GM18868 (cell line): ENCODE measurements around the gene GTSE1.

ENCODE experiments used
- ATAC-seq: cut with Tn5 transposase; IDR thresholded peaks from one replicate; pipeline ENCODE4 v1.9.1; 2021; ENCODE audit warnings: mild to moderate bottlenecking, moderate library complexity; ENCODE audit not compliant: unreplicated experiment

GTSE1 gene

DNA sequence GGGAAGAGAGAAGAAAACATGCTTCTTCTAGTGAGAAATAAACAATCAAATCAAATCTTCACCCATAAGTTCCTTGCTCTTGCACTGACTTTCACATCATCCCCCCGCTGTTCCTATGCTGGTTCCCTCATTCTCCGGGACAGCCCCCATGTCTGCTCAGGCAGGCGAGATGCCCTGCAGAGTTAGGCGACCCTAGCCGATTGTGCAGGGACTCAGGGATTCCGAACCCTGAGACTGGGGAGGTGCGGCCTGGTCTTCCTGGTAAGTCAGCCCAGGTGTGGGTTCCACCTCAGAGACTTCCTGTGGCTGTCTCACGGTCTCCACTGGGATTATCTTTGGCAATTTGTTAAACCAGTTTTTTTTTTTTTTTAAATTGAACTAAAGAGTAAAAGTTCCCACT, 22.3 kb upstream of the GTSE1 start:
- no peak for ATAC-seq

DNA sequence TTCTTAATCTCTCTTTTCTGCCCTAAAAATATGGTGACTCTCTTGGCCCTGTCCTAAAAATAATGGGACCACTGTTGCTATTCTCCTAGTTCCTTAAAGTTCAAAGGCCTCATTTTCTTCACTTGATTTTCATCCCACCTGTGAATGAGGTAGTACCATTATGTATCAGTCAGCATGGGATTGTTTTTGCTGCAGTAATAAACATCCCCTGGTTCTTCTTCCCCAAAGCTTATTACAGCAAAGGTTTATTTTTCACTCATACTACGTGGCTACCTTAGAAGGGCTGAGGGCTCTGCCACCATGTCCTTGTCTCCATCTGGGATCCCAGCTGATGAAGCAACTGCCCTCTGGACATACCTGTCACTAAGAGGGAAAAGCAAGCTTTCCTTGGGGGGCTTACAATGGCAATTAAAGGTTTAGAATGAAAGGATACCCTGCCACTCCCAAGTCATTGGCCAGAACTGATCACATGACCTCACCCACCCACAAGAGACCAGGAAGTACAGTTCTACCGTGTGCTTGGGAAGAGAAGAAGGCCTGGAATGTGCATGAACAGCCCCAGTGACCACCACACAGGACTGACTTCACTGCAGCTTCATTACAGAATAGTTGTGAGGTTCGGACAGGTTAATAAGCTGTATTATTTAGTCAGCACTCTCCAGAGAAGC, 21.1 kb upstream of the GTSE1 start:
- no peak for ATAC-seq

DNA sequence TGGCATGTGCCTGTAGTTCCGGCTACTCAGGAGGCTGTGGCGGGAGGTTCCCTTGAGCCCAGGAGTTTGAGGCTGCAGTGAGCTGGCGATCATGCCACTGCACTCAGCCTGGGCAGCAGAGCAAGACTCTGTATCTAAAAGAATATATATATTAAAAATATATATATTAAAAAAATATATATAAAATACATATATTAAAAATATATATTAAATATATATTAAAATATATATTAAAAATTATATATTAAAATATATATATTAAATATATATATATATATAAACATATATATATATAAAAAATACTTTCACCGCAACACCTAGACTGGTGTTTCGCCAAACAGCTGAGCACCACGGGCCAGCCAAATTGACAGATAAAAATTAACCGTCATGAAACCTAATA, 20.1 kb upstream of the GTSE1 start:
- ATAC-seq, result no peak

DNA sequence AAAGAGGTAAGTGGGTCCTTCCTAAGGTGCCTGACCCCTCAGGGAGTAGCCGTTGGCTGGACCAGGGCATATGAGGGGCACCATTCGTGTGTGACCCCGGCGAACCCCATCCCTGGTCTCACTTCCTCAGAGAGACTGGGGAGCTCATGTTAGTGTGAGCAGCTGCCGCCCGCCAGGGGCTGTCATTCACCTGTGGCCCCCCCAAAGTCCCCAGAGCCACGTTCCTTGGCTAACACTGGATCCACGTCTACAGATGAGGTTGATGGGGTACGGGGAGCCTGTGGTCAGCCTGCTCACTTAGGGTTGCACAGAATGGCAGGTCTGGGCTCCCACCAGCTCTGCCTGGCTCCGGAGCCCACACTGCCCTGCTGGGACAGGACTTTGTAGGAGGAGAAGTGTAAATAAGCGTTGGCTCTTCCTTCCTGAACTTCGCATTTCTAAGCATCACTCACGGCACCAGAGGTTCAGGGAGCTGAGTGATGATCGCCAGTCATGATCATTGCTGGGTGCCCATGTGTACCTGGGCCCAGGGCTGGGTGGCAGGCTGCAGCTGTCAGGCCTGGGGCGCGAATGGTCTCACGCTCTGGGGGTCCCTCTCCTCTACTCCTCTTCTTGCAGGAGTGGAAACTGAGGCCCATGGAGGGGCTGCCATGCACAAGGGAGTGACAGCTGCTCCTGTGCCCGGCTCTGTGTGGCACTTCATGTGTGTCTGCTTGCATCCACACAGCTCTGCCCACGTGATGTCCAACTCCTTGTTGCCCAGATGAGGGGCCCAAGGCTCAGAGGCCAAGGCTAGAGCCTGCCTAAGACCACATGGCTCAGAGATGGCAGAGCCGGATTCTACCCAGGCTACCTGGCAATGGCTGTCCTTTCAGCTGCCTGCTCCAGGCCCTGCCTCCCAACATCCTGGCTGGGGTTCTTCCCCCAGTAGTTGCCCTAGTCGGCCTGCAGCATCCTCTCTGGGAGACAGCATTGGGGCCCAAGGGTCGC, 17.7 kb upstream of the GTSE1 start:
- no peak for ATAC-seq

DNA sequence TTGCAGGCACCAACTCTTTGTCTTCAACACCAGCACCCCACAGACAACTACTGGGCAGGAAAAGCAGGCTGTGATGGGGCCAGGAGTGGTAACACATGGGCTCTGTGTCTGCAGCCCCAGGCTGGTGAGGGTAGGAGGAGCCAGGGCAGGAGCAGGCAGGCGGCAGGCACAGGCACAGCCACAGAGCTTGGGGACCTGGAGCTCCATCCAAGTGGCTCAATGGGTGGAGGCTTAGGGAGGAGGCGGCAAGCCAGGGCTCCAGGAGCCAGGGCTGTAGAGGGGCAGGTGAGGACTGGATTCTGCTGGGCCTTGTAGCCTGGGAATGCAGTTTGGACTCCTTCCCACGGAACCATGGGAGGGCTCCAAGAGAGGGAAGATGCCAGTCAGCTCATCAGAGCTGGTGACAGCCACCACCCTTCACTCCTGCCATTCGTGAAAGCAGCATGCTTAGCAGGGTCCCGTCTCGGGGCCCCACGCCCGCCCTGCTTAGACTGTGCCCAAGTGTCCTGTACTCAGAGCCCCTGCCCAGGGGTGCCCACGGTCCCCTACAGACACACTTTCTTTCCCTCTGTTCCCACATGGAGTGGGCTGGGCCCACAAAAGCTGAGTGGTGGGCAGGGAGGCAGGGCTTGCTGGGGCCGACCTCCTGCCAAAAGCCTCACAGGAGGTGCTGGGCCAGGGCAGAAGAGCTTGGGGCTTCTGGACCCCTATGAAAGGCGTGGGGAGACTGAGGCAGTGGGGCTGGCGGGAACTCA, 16.4 kb upstream of the GTSE1 start:
- no peak for ATAC-seq

DNA sequence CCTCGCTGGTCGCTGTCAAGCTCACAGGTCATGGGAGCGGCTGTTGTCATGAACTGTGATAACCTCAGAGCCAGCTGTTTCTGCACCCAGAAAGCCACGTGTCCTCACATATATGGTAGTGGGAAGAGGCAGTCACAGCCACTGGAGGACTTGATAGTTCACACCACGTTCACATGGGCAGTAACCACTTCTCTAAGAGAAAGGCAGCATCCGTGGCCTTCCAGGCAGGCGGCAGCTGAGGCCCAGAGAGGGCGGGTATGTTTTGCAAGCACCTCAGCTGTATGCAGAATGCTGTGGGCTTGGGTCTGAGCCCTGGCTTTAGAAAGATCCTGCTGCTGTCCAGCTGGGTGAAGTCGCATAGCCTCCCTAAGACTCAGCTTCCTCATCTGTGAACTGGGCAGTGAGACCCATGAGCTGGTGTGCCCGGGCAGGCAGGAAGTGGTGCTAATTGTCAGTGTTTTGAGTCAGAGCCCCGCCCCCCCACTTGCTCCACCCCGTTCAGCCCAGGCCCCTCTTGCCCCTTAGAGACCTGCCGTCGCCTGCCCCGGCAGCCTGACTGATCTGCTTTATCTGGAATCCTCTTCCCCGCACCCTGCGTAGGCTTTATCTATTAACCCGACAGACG, 15.6 kb upstream of the GTSE1 start:
- ATAC-seq, result no peak

DNA sequence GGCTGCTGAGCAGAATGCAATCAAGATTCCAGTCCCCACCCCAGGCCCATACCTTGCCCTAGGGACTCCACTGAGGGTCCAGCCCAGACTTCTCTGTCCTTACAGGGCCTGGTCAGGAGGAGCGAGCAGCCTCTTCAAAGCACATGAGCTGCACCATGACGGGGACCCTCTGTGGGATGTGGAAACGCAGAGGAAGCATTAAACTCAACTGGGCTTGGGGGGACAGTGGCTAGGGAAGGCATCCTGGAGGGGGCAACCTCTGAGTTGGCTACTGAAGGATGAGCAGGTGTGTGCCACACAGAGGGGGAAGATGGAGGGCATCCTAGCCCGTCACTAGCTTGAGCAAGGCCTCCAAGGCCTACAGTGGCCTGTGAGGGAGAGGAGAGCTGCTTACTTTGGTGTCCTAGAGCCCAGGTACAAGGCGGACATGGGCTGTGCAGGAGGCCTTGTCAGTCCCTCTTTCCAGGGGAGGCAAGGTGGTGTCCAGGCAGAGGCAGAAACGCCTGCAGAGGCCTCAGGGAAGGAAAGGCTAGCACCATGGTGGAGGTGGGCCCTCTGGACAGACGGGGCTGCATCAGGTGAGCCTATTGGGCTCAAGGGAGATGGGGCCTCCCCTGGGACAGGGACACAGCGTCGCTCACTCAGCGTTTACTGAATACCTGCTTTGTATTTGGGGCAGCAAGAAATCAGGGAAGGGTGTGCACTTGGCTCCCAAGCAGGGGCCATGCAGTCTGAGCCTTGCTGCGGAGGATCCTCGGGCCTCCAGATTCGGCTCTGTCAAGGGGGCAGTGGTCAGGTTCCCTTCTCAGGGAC, 14.6 kb upstream of the GTSE1 start:
- no peak for ATAC-seq

DNA sequence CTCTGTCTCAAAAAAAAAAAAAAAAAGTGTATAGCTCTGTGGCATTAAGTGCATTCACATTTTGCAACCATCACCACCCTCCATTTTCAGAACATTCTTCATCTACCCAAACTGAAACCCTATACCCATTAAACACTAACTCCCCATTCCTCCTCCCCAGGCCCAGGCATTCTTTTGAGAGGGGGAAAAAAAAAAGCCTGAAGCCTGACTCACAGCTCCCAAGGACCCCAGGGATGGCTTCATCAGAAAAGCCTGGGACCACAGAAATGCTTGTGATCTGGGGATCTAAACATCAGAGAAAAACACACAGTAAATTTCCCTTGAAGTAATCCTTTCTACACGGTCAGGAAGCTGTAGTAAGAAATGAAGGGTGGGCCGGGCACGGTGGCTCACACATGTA, 10.7 kb upstream of the GTSE1 start:
- ATAC-seq, result no peak

DNA sequence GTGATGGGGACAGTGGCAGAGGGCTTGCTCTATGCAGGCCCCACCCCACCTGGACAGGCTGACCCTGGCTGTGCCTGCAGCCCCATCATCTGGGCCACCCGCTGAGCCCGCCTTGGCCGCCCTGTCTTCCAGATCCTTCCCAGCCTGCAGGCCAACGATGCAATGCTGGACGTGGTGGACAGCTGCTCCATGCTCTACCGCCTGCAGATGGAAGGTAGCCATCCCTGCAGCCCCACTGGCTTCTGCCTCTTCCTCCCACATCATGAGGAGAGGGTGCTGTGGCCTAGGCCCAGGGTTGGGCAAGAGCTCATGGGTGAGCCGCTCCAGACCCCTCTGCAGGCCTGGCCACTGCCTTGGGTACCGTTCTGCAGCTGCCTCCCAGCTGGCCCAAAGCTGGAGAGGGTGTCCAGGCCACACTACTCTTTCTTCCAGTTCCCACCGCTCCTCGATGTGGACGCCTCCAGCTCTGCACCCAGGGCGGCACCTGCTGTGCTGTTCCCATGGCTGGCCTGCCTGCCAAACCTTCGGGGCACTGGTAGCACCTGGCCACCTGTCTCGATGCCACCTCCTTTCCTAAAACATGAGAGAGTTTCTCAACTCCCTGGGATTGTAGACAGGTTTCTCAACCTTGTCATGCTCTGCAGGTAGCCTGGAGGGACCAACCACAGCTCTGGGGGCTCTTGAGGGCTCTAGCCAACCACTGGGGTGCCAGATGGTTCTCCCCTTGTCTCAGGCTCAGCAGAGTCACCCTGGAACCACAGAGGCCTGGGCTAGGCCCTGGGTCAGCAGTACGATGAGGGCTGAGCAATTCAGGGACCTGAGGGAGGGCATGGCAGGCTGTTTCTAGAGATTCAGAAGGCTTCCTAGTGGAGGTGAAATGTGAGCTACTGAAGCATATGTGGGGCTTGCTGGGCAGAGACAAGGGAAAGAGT, 9.5 kb upstream of the GTSE1 start:
- no peak for ATAC-seq

DNA sequence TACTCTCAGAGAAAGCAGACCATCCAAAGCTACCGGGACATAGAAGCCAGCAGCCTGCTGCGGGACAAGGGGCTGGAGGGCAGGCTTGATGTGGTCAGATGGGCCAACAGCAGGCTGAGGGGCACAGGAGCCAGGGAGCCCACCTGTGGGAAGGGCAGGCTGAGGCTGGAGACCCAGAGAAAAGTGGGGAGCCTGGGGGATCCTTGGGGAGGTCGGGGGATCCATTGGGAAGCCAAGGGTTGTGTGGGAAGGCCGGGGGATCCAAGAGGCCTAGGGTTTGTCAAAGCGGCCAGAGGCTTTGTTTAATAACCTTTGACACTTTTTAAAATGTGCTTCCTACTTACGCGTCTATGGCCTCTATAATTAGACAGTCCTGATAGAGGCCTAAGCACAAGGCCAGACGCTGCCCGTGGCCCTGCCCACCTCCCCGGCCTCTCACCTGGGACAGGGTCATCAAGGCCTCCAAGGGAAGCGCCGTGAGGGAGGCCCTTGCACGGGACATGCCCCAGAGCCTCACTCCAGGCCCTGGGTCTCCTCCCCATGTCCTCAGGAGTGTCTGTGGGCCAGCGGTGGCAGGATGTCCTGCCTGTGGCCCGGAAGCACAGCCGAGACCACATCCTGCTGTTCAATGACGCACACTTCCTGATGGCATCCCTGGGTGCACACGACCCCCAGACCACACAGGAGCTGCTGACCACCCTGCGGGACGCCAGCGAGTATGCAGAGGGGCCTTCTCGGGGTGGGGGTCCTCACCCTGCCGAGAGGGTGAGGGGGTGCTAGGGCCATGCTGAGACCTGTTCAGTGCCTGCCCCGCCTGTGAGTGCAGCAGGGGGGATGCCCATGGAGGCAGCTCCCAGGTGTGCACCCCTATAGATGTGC, 8.6 kb upstream of the GTSE1 start:
- no peak for ATAC-seq

DNA sequence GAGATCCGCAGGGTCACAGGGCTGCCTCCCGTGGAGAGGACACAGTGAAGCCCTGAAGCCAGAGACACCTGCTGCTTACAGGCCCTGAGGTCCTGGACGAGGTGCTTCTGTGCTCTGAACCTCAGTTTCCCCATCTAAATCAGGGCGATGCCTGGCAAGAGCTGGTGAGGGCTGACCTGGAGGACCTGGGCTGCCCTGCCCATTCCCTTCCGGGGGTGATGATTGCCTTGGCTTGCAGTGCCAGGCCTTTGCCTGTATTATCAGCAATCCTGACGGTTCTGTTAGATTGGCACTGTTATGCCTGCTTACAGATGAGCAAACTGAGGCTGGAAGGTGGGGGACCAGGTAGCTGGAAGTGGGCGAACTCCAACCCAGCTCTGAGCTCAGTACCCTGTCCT, 7.8 kb upstream of the GTSE1 start:
- no peak for ATAC-seq

DNA sequence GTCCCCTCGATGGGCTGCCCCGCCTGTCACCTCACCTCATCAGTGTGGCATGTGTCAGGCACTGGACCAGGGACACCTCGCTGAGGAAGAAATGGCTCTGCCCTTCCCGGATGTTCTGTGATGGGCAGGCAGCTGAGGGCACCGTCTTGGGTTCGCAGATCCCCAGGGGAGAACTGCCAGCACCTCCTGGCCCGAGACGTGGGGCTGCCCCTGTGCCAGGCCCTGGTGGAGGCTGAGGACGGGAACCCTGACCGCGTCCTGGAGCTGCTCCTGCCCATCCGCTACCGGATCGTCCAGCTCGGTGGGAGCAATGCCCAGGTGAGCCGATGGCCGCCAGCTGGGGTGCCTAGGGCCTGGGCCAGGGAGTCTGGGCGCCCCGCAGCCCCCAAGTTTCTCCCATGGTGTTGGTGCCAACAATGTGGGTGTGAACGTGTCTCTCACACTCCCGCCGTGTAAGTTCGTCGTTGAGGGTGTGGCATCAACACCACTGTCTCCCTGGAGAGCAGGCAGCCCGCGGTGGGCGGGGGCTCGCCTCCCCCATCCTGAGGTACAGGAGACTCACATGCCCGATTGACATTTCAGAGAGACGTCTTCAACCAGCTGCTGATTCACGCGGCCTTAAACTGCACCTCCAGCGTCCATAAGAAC, 7.3 kb upstream of the GTSE1 start:
- ATAC-seq, result no peak

DNA sequence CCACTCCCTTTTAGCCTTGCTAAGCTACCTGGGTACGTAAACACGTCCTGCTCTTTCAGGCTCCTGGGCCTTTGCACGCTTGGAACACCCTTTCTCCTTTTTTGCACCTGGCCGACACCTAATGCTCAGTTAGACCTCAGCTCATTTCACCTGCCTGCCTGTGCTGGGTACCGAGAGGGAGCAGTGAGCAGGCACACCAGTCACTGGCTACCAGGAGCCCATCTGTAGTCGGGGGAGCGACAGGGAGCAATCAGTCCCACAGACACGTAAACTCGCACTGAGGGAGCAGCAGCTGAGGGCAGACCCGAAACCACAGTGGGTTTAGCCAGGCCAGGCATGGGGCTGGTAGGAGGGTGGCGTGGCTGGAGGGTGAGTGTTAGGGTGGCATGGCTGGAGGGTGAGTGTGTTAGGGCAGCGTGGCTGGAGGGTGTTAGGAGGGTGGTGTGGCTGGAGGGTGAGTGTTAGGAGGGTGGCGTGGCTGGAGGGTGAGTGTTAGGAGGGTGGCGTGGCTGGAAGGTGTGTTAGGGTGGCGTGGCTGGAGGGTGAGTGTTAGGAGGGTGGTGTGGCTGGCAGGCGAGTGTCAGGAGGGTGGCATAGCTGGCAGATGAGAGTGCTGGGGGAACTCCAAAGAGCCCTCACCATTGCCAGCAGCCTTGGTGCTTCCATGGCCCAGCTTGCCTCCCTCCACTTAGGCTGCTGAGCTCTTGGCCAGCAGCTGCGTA, 6.4 kb upstream of the GTSE1 start:
- ATAC-seq, result no peak

DNA sequence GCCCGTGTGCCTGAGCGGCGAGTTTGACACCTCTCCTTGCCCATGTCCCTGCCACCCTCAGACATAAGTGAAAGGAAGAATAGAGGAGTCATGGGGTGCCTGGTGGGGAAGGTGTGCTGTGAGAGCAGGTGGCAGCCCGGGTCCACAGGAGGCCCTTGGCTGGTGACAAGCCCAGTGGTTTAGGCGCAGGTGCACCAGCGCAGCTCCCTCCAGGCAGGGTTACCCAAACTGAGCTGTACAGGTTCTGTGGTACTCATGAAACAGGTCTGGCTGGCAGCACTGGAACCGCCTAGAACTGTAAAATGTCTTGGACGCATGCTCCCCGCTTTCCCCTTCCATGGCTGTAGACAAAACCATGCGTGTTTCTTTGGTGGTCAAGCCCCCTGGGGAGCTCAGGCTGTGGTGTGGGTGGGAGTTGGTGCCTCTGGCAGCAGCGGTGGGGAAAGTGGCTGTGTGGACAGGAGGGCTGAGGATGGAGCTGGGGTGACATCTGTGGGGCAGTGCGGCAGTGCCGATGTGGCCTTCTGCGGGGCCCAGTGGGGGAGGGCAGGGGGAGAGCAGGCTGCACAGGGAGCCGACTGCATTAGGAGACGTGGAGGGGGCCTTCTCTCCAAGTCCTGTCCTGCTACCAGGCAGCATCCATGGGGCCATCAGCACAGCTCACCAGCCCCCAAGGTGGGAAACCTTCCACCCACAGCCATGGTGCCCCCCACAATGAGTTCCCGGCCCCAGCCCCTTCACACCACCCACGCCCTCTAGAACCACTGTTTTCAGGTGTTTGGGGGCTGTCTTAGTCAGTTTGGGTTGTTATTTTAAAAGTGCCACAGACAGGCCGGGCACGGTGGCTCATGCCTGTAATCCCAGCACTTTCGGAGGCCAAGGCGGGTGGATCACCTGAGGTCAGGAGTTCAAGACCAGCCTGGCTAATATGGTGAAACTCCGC, 5.6 kb upstream of the GTSE1 start:
- ATAC-seq, result no peak

DNA sequence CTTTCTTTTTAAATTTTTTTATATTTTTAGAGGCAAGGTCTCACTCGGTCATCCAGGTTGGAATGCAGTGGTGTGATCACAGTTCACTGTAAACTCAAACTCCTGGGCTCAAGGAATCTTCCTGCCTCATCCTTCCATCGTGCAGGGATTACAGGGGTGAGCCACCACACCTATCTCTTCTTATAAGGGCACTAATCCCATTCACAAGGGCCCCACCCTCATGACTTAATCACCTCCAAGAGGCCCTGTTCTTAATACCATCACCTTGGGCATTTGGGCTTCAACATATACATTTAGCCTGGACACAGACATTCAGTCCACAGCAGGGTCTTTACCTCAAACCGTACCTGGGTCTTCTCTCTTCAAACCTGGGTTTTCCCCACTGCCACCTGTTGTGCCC, 4.5 kb upstream of the GTSE1 start:
- ATAC-seq, result no peak

DNA sequence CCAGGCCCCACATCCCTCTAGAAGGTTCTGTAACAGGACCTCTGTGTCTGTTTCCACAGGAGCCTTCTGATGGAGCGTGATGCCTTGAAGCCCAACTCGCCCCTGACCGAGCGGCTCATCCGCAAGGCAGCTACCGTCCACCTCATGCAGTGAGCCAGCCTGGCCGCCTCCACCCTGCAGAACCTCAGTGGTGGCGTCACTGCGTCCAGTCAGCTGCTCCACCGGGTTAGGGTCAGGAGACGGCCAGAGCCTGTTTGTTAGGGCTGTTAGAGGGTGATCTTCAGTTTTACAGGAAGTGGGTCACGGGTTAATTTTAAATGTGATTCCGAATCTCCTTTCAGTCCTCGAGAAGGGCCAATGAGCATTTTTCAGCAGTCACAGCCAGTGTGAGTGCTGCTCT, 3.9 kb upstream of the GTSE1 start:
- ATAC-seq, result no peak
